OCI-LY1 (cell line): Measurements from ENCODE around the gene CDYL2.

Experiments
- H2AFZ ChIP-seq: fragments of 200-600 bp; sonication (generic), shearing (Covaris generic); 2 replicates; pipeline ENCODE4 v1.6.0; 2014; ENCODE audit warnings: antibody characterized with exemption, mild to moderate bottlenecking, low read length
- H3F3A ChIP-seq: fragments of 200-600 bp; sonication (generic), shearing (Covaris generic); 2 replicates; pipeline ENCODE4 v1.6.0; 2014; ENCODE audit warnings: mild to moderate bottlenecking, antibody characterized with exemption, low read length, moderate library complexity; ENCODE audit not compliant: insufficient read depth
- H3K27ac ChIP-seq: fragments of 200-600 bp; sonication (generic); 2 replicates; pipeline ENCODE4 v1.5.1; 2014; ENCODE audit warnings: low read length, mixed run types, mild to moderate bottlenecking, low read depth; ENCODE audit not compliant: poor library complexity, severe bottlenecking
- H3K27me3 ChIP-seq: fragments of 200-600 bp; sonication (generic); 2 replicates; pipeline ENCODE4 v1.6.0; 2014; ENCODE audit warnings: antibody characterized with exemption, mild to moderate bottlenecking, low read length, moderate library complexity; ENCODE audit not compliant: insufficient read depth
- H3K36me3 ChIP-seq: fragments of 200-600 bp; sonication (generic); 2 replicates; pipeline ENCODE4 v1.6.1; 2014; ENCODE audit warnings: mild to moderate bottlenecking, antibody characterized with exemption, low read length, moderate library complexity, mixed read lengths; ENCODE audit not compliant: insufficient read depth
- H3K4me1 ChIP-seq: fragments of 200-600 bp; sonication (generic); 2 replicates; pipeline ENCODE4 v1.5.1; 2014; ENCODE audit warnings: mild to moderate bottlenecking, low read length, moderate library complexity; ENCODE audit not compliant: insufficient read depth, severe bottlenecking
- H3K4me2 ChIP-seq: fragments of 200-600 bp; sonication (generic), shearing (Covaris generic); 2 replicates; pipeline ENCODE4 v1.6.1; 2014; ENCODE audit warnings: low read length
- H3K4me3 ChIP-seq: fragments of 200-600 bp; sonication (generic); 2 replicates; pipeline ENCODE4 v1.5.1; 2014; ENCODE audit warnings: low read length, low read depth, mild to moderate bottlenecking, mixed read lengths; ENCODE audit not compliant: poor library complexity, severe bottlenecking
- H3K79me2 ChIP-seq: fragments of 200-600 bp; shearing (Covaris generic); 2 replicates; pipeline ENCODE4 v1.6.1; 2016; ENCODE audit warnings: mixed run types, low read length, mixed read lengths; ENCODE audit not compliant: insufficient read depth
- H3K9ac ChIP-seq: fragments of 200-600 bp; sonication (generic), shearing (Covaris generic); 2 replicates; pipeline ENCODE4 v1.6.1; 2014; ENCODE audit warnings: mild to moderate bottlenecking, low read length, mixed read lengths
- H3K9me2 ChIP-seq: fragments of 200-600 bp; sonication (generic), shearing (Covaris generic); 2 replicates; pipeline ENCODE4 v1.6.1; 2014; ENCODE audit warnings: low read depth, mild to moderate bottlenecking, low read length, mixed read lengths
- H3K9me3 ChIP-seq: fragments of 200-600 bp; shearing (Covaris generic); 2 replicates; pipeline ENCODE4 v1.6.1; 2014; ENCODE audit warnings: low read length, mixed read lengths
- H4K20me1 ChIP-seq: fragments of 200-600 bp; sonication (generic), shearing (Covaris generic); 2 replicates; pipeline ENCODE4 v1.6.0; 2016; ENCODE audit warnings: mild to moderate bottlenecking, low read length; ENCODE audit not compliant: insufficient read depth
- CTCF ChIP-seq: fragments of 200-600 bp; sonication (generic), shearing (Covaris generic); IDR thresholded peaks from 2 replicates; pipeline ENCODE4 v1.5.1; 2017; ENCODE audit warnings: mild to moderate bottlenecking, antibody characterized with exemption, low read length, moderate library complexity, mixed read lengths
- EZH2 ChIP-seq: fragments of 200-600 bp; sonication (generic), shearing (Covaris generic); IDR thresholded peaks from 2 replicates; pipeline ENCODE4 v1.8.0; 2017; ENCODE audit warnings: borderline replicate concordance, mixed run types, mild to moderate bottlenecking, antibody characterized with exemption, low read length, moderate library complexity, mixed read lengths

The CDYL2 gene

GRCh38 chr16:80569440-80570105 is 234.8 kb downstream of the CDYL2 start:
- no peaks in the 10 kb centered on the region for H3K9me2 ChIP-seq
- H3K4me2 ChIP-seq: no peak overlapping the region
- no peaks in the 10 kb centered on the region for H3K79me2 ChIP-seq
- H3K9ac ChIP-seq: no peak overlapping the region
- no peak for TF ChIP-seq CTCF
- no peak for TF ChIP-seq EZH2
- H3K4me1 ChIP-seq: no peaks in the 10 kb centered on the region
- H3K9me3 ChIP-seq: no peaks in the 10 kb centered on the region
- H3F3A ChIP-seq: no peaks in the 10 kb centered on the region
- no peaks in the 10 kb centered on the region for H4K20me1 ChIP-seq
- H3K4me3 ChIP-seq: no peak overlapping the region
- H3K27ac ChIP-seq: no peak overlapping the region
- no peak overlapping the region for H2AFZ ChIP-seq
- H3K27me3 ChIP-seq: no peaks in the 10 kb centered on the region
- no peaks in the 10 kb centered on the region for H3K36me3 ChIP-seq

GRCh38 chr16:80564394-80564793 is 240.0 kb downstream of the CDYL2 start:
- Histone ChIP-seq H3K4me3 (no peak overlapping the region), H3K4me1 (no peaks in the 10 kb centered on the region), H3K9me2 (no peaks in the 10 kb centered on the region), H2AFZ (no peak overlapping the region), H3K36me3 (no peaks in the 10 kb centered on the region), H3K79me2 (no peaks in the 10 kb centered on the region), H3K27me3 (no peaks in the 10 kb centered on the region), H4K20me1 (no peaks in the 10 kb centered on the region), H3K9ac (no peak overlapping the region), H3K4me2 (no peak overlapping the region), H3K9me3 (no peaks in the 10 kb centered on the region), H3F3A (no peaks in the 10 kb centered on the region), H3K27ac (no peak overlapping the region)
- TF ChIP-seq EZH2 (no peak), CTCF (no peak)

GRCh38 chr16:80563066-80563465 is 241.3 kb downstream of the CDYL2 start:
- Histone ChIP-seq H3K27ac (no peak overlapping the region), H3K9me2 (no peaks in the 10 kb centered on the region), H3K79me2 (no peaks in the 10 kb centered on the region), H3K4me1 (no peaks in the 10 kb centered on the region), H4K20me1 (no peaks in the 10 kb centered on the region), H3K9ac (no peak overlapping the region), H3F3A (no peaks in the 10 kb centered on the region), H3K4me3 (no peak overlapping the region), H3K27me3 (no peaks in the 10 kb centered on the region), H3K36me3 (no peaks in the 10 kb centered on the region), H3K9me3 (no peaks in the 10 kb centered on the region), H2AFZ (no peak overlapping the region), H3K4me2 (no peak overlapping the region)
- TF ChIP-seq CTCF: no peak
- TF ChIP-seq EZH2: no peak
